Uterus (tissue), 2 donors: Measurements from ENCODE around the gene RAPGEF3.

Experiments used
- CTCF ChIP-seq, 4 experiments: fragments of 200-600 bp in 2 of 4; fragments of 450-650 bp in 2 of 4; sonication (generic) in 2 of 4; IDR thresholded peaks; one replicate each; pipeline ENCODE4 v1.5.1; 2016 to 2019; ENCODE audit warnings: antibody characterized with exemption in 4 of 4, mild to moderate bottlenecking in 2 of 4, moderate library complexity in 1 of 4
- POLR2A ChIP-seq, 2 donors: fragments of 450-650 bp; IDR thresholded peaks; one replicate each; pipeline ENCODE4 v1.6.1; 2016; ENCODE audit warnings: antibody characterized with exemption in 2 of 2, mild to moderate bottlenecking in 1 of 2, moderate library complexity in 1 of 2

DNA sequence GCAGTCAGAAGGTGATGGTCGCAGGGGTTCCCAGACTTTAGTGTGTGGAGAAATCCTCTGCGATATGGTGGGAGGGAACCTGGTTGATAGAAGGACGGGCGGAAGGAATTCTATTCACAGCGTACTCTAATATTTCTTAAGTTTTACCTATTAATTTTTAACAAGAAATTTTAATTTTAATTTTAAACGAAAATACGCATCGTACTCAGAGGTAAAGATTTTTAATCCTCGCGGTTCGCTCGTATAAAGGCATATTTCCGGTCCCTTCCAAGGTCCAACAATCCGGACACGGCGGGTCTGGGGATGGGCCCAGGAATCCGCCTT lies 14.0 kb upstream of the RAPGEF3 start:
- TF ChIP-seq POLR2A (IDR thresholded peaks at IDR 0.05) = no peak
- no peak for TF ChIP-seq CTCF (IDR thresholded peaks at IDR 0.05)
